GM18951 (cell line): ENCODE measurements around the gene CCSER1.

Experiments used
- POLR2A ChIP-seq: IDR thresholded peaks from 4 replicates; pipeline ENCODE4 v1.6.1; 2011; ENCODE audit warnings: mild to moderate bottlenecking; ENCODE audit not compliant: insufficient read length, insufficient read depth; ENCODE audit errors: extremely low read depth
- in situ Hi-C: fragments of 300-500 bp; cut with MboI; formaldehyde crosslinking; loops from one replicate; pipeline ENCODE4 v1.12.0; 2022; ENCODE audit warnings: low sequenced_read_pairs, mixed read lengths, inconsistent platforms; ENCODE audit not compliant: unreplicated experiment

The CCSER1 gene

DNA sequence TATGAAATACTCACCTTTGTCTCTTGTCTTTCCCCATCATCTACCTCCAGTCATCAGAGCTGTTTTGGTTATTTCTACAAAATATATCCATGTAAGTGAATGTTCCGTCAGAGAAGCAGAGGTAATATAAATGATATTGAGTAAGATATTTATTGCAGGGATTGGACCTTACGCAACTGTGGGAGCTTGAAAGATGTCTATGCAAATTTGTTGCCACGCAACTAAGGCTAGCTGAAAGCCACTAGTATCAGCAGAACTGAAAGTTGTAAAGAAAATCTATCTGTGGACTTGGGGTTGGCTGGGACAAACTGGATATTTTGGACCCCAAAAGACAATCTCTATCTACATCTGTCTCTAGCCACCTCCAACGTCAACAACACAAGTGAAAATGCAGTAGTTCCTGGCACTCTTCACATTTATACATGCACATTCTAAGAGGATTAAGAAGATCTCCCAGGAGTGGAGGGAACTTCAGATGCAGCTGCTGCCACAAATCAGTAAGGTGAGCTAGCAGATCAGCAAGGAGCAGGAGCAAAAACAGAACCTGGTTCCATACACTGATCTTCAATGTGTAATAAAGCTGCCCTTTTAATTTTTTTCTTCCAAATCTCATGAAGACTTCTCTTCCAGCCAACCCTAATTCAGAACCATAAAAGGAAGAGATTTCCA is 8.5 kb upstream of the CCSER1 start:
- in situ Hi-C loops, result no loop called here
- TF ChIP-seq POLR2A, result no peak

DNA sequence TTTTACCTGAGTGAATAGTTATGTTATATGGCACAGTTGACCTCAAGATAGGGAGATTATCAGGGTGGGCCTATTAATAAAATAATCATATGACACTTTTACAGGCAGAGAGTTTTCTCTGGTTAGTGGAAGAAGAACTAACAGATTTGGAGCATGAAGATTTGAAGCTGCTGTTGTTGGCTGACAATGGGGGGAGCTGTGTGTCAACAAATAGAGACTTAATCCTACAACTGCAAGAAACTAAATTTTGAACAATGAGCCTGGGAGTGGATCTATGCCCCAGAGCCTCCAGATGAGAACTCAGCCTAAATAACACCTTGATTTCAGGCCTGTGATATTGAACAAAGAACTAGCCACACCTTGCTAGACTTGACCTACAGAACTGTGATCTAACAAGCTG is 7.2 kb upstream of the CCSER1 start:
- in situ Hi-C loops, result no loop called here
- TF ChIP-seq POLR2A, result no peak

DNA sequence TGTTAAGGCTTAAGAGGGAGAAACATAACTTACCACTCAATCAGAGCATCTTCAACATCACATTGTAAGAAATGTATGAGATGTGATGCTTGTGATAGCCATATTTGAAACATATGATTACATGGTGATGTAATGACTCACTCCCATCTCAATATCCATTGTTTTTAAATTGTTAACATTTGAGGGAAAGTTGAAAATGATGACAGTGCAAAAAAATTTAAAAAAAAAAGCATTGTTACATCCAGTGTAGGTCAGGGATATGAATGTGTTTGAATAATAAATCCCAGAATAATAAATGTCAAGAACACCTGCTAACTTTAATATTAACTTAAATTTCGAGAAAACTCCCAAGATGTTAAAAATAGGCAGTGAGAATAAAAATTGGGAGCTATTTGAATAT is 6.4 kb upstream of the CCSER1 start:
- in situ Hi-C loops, result no loop called here
- no peak for TF ChIP-seq POLR2A

DNA sequence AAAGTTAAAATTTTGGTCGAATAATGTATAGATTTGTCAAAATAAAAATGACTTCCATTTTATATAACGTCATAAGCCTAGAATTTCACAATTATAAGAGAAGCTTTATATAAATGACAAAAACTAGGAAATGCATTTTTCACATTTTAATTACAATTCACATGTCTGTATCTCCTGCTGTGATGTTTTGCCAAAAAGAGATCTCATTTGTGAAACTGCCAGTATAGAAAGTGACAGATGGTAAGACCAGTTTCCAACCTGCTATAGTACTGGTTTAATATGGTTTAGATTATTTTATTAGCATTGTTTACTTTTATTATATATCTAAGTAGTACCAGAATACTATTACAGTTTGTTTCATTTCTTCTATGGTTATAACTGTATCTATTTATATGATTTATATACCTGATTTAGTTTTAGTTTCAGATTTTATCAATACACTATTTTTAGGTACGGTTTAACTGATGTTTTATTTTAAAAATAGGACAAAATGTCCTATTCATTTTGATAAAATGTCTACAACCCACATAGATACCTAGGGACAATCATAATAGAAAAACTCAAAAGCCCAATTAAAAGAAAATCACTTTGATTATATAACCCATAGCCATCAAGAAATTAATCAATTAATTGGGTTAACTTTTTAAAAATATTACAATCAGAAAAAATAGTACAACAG is 5.4 kb upstream of the CCSER1 start:
- no peak for TF ChIP-seq POLR2A
- in situ Hi-C loops, result no loop called here

DNA sequence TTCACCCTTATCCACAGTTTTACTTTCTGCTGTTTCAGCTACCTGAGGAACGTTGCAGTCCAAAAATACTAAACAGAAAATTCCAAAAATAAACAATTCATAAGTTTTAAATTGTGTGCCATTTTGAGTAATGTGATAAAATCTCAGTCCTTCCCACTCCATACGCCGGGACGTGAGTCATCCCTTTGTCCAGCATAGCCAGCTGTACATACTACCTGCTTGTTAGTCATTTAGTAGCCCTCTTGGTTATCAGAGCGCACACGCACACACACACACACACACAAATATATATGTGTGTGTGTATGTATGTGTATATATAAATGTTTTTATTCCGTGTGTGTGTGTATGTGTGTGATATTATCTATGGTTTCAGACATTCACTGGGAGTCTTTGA is 4.8 kb upstream of the CCSER1 start:
- in situ Hi-C loops, result no loop called here
- TF ChIP-seq POLR2A, result no peak

DNA sequence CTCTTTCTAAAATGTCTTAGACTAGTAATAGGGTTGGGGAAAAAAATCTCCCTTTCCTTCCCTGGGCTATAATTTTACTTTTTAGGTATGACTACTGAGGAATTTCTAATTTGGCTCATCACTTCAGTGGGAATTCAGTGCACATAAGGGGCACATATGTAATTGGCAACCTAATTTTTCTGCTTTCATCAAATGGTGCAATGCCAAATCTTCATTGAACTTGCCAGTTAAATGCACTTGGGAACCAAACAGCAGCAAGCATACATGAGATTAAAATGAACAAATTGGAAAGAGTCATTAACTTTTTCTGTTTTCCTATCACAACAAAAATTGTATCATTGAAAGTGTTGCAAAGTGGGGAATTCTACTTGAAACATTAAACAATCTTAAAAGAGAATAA is 2.9 kb upstream of the CCSER1 start:
- in situ Hi-C loops, result no loop called here
- TF ChIP-seq POLR2A, result no peak

DNA sequence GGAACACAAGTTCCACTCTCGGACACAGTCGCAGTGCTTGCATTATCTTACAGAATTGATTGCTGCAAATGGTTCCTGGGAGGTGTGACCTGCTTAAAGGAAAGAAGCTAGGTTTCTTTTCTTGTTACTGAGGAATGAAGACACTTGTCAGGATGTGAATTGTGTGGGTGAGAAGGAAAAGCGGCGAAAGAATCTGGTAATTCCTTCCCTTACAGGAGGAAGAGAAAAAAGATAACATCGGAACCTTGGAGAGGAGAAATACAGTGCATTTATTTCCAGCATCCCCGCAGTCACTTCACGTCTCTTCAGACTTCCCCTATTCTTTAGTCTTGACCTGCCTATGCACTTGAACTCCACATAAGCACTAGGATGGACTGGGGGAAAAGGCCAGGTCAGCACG is 389 bp upstream of the CCSER1 start:
- TF ChIP-seq POLR2A, result no peak
- in situ Hi-C loops, result no loop called here

DNA sequence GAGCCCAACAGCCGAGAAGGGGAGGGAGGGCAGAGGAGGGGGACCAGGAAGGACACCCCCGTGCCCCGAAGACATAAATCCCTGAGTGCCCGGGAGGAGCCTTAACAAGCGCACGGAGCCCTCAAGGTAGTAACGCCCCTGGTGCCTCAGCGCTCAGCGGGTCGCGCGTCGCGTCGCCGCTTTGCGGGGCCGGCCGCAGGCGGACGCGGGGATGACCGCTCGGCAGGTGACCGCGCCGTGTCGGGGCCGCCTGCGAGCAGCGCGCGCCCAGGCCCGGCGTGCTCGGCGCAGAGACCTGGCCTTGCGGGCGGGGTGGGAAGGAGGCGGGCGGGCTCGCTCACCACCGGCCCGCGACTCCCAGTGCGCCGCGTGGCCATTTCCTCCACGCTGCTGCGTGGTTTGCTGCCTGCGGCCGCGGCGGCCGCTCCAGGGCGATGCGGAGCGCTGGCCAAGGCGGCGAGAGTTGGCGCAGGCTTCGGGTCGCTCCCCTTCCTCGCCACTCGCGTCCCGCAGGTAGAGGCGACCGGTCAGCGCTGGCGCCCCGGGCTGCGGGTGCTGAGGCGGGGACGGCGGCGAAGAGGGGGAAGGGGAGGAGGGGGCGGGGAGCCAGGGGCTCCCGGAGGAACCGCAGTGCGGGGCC is 632 bp downstream of the CCSER1 start:
- TF ChIP-seq POLR2A, result no peak
- in situ Hi-C loops, result no loop called here

DNA sequence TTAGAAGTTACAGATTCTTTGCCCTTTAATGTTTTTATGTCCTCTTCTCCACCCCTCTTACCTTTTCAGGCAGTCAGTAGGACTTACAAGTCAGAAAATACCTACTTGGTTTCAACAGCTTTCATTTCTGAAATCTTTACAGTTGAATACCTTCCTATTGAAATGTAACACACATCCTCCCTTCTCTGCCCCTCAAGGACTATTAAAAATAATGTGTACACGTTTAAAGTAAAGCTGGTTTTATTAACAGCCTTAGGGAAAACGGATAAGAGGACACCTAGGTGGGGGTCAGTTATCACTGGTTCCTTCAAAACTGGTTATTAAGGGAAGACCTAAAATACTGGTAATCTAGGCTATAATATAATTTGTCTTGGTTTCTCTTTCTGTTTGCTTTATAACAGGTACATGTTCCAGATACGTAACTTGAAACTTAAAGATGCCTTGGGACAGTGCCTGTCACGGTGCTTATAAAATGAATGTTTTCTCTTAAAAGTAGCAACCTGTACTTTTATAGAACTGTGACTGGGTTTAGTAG is 1.8 kb downstream of the CCSER1 start:
- in situ Hi-C loops, result no loop called here
- TF ChIP-seq POLR2A, result no peak

DNA sequence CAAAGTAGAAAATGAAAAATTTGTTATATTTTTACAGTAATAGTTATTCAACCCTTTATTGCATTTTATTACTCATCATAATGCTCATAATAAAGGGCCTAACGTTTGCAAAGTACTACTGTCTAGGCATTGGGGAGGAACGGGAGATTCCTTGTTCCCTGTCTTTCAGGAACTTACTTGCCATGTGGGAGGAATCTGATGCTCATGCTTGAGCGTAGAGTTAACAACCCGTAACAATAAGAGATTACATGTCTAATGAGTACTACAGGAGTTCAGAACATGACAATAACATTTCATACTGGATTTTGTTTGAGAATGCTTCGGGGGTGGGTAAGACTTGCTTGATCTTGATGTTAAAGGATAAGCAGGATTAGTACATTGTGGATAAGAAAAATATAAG is 2.9 kb downstream of the CCSER1 start:
- no peak for TF ChIP-seq POLR2A

DNA sequence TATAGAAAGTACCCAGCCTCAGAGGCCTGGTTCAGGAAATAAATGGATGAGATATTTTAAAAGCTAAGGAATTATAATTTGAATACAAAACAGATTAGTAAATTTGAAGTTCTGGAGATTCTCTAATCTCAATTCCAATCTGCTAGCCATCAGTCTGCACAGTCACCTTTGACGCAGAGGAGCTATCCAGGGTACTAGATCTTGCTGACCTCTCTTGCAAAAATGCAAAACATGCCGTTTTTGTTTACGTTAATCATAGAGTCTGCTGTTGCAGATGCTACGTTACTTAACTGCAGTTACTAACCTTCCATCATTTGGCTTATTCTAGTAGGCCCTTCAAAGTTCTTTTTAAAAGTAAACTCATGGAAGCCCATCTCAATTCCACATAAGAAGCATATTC is 10.4 kb downstream of the CCSER1 start:
- in situ Hi-C loops, result no loop called here
- TF ChIP-seq POLR2A, result no peak

More for the DNA sequence above, 2.9 kb downstream of the CCSER1 start:
- in situ Hi-C loops, result no loop called here

DNA sequence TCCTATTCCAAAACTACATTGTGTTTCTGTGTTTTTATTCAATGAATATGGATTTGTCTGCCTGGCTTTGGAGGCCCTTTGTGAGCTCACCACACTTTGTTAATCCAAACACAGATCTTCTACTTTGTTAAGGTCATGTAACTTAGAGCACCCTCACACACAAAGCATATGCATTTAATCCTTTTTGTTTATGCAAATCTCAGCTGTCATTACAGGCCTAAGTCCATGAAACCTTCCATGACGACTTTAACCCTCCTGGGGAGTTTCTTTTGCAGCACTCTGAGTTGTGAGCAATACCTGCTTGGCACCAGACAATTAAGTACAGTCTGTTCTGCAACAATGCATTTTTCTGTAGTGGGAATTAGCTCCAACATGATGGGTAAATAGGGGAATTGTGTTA is 14.9 kb downstream of the CCSER1 start:
- TF ChIP-seq POLR2A, result no peak
- in situ Hi-C loops, result no loop called here

DNA sequence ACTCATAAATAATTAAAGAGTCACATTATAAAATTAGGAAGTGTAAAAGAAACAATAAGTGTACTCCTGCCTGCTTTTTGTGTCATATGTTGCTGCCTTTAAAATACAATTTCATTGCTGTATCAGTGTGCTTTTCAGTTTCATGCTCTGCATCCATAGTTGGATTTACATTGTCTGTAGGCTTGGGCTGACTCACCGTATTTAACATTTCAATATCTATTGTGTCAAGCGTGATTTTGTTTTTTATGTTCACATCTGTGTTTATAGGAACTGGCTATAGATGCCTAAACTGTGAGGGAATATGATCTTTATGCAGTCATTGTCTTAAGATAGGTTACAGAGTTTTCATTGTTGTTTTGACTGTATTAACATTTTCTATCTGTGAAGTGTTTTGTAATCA is 18.1 kb downstream of the CCSER1 start:
- in situ Hi-C loops, result no loop called here
- no peak for TF ChIP-seq POLR2A

DNA sequence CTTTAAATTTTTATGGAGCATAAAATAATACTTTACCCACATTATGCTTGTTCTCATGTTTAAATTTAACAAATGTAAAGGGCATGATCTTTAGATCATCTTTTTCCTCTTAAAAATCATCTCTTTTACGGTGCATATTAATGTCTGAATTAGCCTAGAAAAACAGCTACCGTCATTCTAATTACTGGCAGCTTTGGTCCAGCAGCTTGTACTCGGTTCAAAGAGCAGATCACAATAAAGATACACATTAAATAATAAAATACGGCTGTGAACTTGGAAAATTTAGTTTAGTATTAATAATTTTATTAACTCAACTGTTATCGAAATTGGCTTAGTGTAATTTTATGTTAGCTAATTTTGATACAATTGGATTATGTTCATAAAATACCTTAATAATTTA is 19.1 kb downstream of the CCSER1 start:
- in situ Hi-C loops, result no loop called here
- TF ChIP-seq POLR2A, result no peak
